T-helper 9 cell (primary cell): Measurements from ENCODE around the gene ISLR.

Experiments used
- DNase-seq: peaks from one replicate; pipeline ENCODE4 v3.0.0-alpha.2; 2020

ISLR gene

GRCh38 chr15:74213858-74214284 lies 40.4 kb downstream of the ISLR start:
- DNase-seq, result no peak

GRCh38 chr15:74214324-74215021 lies 41.0 kb downstream of the ISLR start:
- DNase-seq, result no peak

- DNase-seq, result no peak
These were observed 42.4 kb downstream of the ISLR start for GRCh38 chr15:74215958-74216357.

GRCh38 chr15:74216949-74217348 lies 43.4 kb downstream of the ISLR start:
- DNase-seq, result no peak

- no peak for DNase-seq
These were observed 44.7 kb downstream of the ISLR start for GRCh38 chr15:74217907-74218885.

- no peak for DNase-seq
These were observed 47.2 kb downstream of the ISLR start for GRCh38 chr15:74220475-74221248.

GRCh38 chr15:74221399-74222239 lies 48.1 kb downstream of the ISLR start:
- DNase-seq, result no peak

- no peak for DNase-seq
These were observed 49.0 kb downstream of the ISLR start for GRCh38 chr15:74222240-74223119.

GRCh38 chr15:74225928-74226327 lies 52.4 kb downstream of the ISLR start:
- no peak for DNase-seq
